CD4-positive, alpha-beta T cell (primary cell): ENCODE results near the gene RAPGEF5. TPM values are rescaled to one million over a fixed set of nuclear protein-coding genes. Genes with fewer than 3 reads are reported as not detected.

Source experiments
- ATAC-seq: fragments of 200-7000 bp; cut with Tn5 transposase; one replicate; pipeline ENCODE4 v1.10.0; 2022; ENCODE audit warnings: mild to moderate bottlenecking; ENCODE audit not compliant: poor library complexity
- CTCF ChIA-PET: fragments of 350-600 bp; sonication (Branson Sonifier 250); formaldehyde crosslinking; loops from one replicate; lab custom pipeline; 2021; ENCODE audit warnings: antibody characterized with exemption, inconsistent platforms; lab: Charles Lee
- POLR2A ChIA-PET: fragments of 350-600 bp; sonication (Branson Sonifier 250); formaldehyde crosslinking; loops from one replicate; lab custom pipeline; 2021; ENCODE audit warnings: antibody characterized with exemption, inconsistent platforms; lab: Charles Lee
- DNase-seq, 14 experiments: peaks; one replicate each; pipeline ENCODE4 v3.0.0-alpha.2; 2013 to 2020; ENCODE audit warnings: mixed read lengths in 2 of 14
- H3K27ac ChIP-seq, 2 donors: one replicate each; pipeline versions ENCODE4 v1.5.1 to v1.7.0; 2013; ENCODE audit warnings: low read length in 2 of 2, low read depth in 1 of 2, mild to moderate bottlenecking in 1 of 2
- H3K27me3 ChIP-seq, 2 experiments: 1 replicate in 1 of 2; 2 replicates in 1 of 2; pipeline versions ENCODE4 v1.6.1 to v1.7.0; 2013; ENCODE audit warnings: low read length in 2 of 2, control low read depth in 1 of 2, mild to moderate bottlenecking in 1 of 2, moderate library complexity in 1 of 2; ENCODE audit not compliant: insufficient read depth in 2 of 2, control insufficient read depth in 1 of 2
- H3K36me3 ChIP-seq: one replicate; pipeline ENCODE4 v1.6.1; 2013; ENCODE audit warnings: low read length, control low read depth; ENCODE audit not compliant: insufficient read depth
- H3K4me1 ChIP-seq: one replicate; pipeline ENCODE4 v1.6.1; 2013; ENCODE audit warnings: low read length, control low read depth; ENCODE audit not compliant: insufficient read depth
- H3K4me3 ChIP-seq: one replicate; pipeline ENCODE4 v1.5.1; 2013; ENCODE audit warnings: mild to moderate bottlenecking, low read length, moderate library complexity
- H3K9me3 ChIP-seq, 2 experiments: 1 replicate in 1 of 2; 2 replicates in 1 of 2; pipeline versions ENCODE4 v1.6.1 to v1.7.0; 2013; ENCODE audit warnings: low read length in 2 of 2, mild to moderate bottlenecking in 2 of 2, control low read depth in 1 of 2, moderate library complexity in 1 of 2; ENCODE audit not compliant: control insufficient read depth in 1 of 2, insufficient read depth in 1 of 2
- H3K27ac Mint-ChIP-seq: one replicate; pipeline ENCODE4 v1.8.0; 2020; ENCODE audit warnings: mixed read lengths
- H3K27me3 Mint-ChIP-seq: one replicate; pipeline ENCODE4 v1.8.0; 2021; ENCODE audit warnings: mixed read lengths
- H3K36me3 Mint-ChIP-seq: one replicate; pipeline ENCODE4 v1.8.0; 2021; ENCODE audit warnings: low read depth, mixed read lengths
- H3K4me1 Mint-ChIP-seq: one replicate; pipeline ENCODE4 v1.8.0; 2021; ENCODE audit warnings: low read depth, mixed read lengths
- H3K4me3 Mint-ChIP-seq: one replicate; pipeline ENCODE4 v1.8.0; 2020; ENCODE audit warnings: mild to moderate bottlenecking, mixed read lengths
- H3K9me3 Mint-ChIP-seq: one replicate; pipeline ENCODE4 v1.8.0; 2020; ENCODE audit warnings: mixed read lengths
- intact Hi-C, 2 experiments: fragments of 100-400 bp; cut with DNase I in 1 of 2; cut with micrococcal nuclease in 1 of 2; formaldehyde crosslinking; loops; one replicate each; pipeline versions ENCODE4 v1.15.1 to v1.9.0; 2023 to 2025; cut with DNase I, micrococcal nuclease
- total RNA-seq, 174 experiments: library from RNA in 2 of 174; stranded (reverse) in 2 of 174; gene quantifications; one replicate each; pipeline ENCODE4 v1.2.3 and lab custom pipeline; 2021 to 2026
- TF ChIP-seq, protein P1 (sequence below): fragments of 200-600 bp; IDR thresholded peaks from one replicate; pipeline ENCODE4 v1.8.0; 2022; ENCODE audit warnings: antibody characterized with exemption, mild to moderate bottlenecking

Gene RAPGEF5
- total RNA-seq, 2 experiments from 2014 or later = 0.17 TPM; not detected in 1

DNA sequence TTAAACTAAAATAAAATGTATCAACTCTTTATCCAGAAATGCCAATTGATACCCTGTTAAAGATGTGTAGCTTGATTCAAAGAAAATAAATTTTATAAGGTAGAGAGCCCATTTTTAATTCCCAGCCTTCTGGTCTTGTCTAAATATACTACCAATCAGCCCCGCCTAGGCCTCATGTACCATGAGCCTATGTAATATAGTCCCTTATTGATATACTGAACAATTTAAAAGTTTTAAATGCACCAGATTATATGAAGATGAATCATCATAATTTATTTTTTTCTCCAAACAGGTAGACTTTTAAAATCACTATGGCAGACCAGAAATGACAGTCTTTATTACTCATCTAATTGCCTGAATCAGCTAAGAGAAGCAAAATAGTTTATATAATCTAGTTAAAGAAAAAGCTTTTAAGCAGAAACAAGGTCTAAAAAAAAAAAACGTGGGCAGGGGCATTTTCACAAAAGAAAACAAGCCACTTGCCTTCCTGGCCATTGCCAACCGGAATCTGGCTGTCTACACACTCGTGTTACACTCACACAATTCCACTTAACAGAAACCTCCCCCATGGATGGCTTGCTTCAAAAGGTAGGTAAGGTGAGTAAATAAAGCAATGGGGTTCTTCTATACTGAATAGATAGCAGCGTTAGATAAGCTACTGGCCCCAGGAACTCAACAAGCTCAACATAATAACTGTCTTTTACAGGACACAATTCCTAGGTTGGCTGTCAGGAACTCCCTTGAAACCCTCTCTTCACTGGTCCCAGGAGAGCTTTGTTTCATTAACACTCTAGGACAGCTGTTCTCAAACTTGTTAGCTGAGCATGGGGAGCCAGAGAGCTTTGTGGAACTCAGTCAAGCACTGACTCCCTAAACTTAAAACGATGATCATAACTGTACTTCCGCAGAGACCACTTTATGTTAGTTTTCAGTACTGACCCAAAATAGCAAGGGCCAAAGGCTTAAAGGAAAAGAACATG lies 37.2 kb downstream of the RAPGEF5 start:
- intact Hi-C loops = no loop called here
- DNase-seq = no peak
- ChIA-PET CTCF (no interaction called here), POLR2A (interaction anchor here (0.5 kb wide), 1 partner anchor 21 kb away, joined by 3 read pairs; no protein-coding TSS in a partner anchor)
- Mint-ChIP-seq H3K36me3 (no peaks in the 10 kb centered on the region), H3K9me3 (no peaks in the 10 kb centered on the region), H3K27me3 (no peaks in the 10 kb centered on the region), H3K27ac (no peak overlapping the region), H3K4me3 (no peak overlapping the region), H3K4me1 (no peaks in the 10 kb centered on the region)
- TF ChIP-seq, protein P1, sequence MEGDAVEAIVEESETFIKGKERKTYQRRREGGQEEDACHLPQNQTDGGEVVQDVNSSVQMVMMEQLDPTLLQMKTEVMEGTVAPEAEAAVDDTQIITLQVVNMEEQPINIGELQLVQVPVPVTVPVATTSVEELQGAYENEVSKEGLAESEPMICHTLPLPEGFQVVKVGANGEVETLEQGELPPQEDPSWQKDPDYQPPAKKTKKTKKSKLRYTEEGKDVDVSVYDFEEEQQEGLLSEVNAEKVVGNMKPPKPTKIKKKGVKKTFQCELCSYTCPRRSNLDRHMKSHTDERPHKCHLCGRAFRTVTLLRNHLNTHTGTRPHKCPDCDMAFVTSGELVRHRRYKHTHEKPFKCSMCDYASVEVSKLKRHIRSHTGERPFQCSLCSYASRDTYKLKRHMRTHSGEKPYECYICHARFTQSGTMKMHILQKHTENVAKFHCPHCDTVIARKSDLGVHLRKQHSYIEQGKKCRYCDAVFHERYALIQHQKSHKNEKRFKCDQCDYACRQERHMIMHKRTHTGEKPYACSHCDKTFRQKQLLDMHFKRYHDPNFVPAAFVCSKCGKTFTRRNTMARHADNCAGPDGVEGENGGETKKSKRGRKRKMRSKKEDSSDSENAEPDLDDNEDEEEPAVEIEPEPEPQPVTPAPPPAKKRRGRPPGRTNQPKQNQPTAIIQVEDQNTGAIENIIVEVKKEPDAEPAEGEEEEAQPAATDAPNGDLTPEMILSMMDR = no peak
- Histone ChIP-seq H3K27me3 (peaks cover 0 to 3% of the 10 kb centered on the region in 2 experiments), H3K4me1 (no peaks in the 10 kb centered on the region), H3K9me3 (peaks cover 0 to 4% of the 10 kb centered on the region in 2 experiments), H3K36me3 (no peaks in the 10 kb centered on the region), H3K4me3 (no peak overlapping the region), H3K27ac (no peak overlapping the region)
- no peak for ATAC-seq

- H3K27ac Mint-ChIP-seq = no peak overlapping the region
Measured at GRCh38 chr7:22318376-22318775, 38.6 kb downstream of the RAPGEF5 start.

DNA sequence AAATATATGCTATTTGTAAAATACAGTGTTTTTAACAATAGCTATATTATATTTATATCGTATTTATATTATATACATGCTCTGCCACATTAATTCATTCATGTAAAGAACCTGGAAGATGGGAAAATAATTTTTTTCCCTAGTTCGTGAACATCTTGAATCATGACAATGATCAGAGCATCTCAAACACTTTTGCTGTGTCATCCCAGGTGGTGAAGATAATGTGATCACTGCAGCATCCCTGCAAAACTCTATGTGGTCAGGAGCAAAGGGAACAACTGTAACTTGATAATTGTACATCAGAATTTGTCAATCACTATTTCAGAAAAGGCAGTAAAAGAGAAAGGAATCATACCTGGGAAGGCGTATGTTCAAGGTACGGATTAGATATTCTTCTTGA lies 39.3 kb downstream of the RAPGEF5 start:
- Mint-ChIP-seq H3K27me3 (no peaks in the 10 kb centered on the region), H3K9me3 (no peaks in the 10 kb centered on the region), H3K4me1 (no peaks in the 10 kb centered on the region), H3K36me3 (no peaks in the 10 kb centered on the region), H3K27ac (no peak overlapping the region), H3K4me3 (no peak overlapping the region)
- intact Hi-C loops = no loop called here
- Histone ChIP-seq H3K27me3 (peaks cover 0 to 3% of the 10 kb centered on the region in 2 experiments), H3K9me3 (peaks cover 0 to 4% of the 10 kb centered on the region in 2 experiments), H3K4me1 (no peaks in the 10 kb centered on the region), H3K4me3 (no peak overlapping the region), H3K36me3 (no peaks in the 10 kb centered on the region), H3K27ac (no peak overlapping the region)
- DNase-seq (no peak), ATAC-seq (no peak)
- TF ChIP-seq, protein P1 = no peak
- CTCF ChIA-PET = no interaction called here
- POLR2A ChIA-PET = no interaction called here

More at GRCh38 chr7:22318376-22318775, 38.6 kb downstream of the RAPGEF5 start:
- intact Hi-C loops = no loop called here
- H3K36me3 ChIP-seq = no peaks in the 10 kb centered on the region
- Mint-ChIP-seq H3K27me3 (no peaks in the 10 kb centered on the region), H3K9me3 (no peaks in the 10 kb centered on the region), H3K4me1 (no peaks in the 10 kb centered on the region), H3K4me3 (no peak overlapping the region), H3K36me3 (no peaks in the 10 kb centered on the region)
- no peak overlapping the region for H3K27ac ChIP-seq
- H3K4me1 ChIP-seq = no peaks in the 10 kb centered on the region
- H3K4me3 ChIP-seq = no peak overlapping the region
- ATAC-seq (no peak), DNase-seq (no peak)
- peaks cover 0 to 3% of the 10 kb centered on the region in 2 experiments for H3K27me3 ChIP-seq
- TF ChIP-seq, protein P1 = no peak
- H3K9me3 ChIP-seq = peaks cover 0 to 4% of the 10 kb centered on the region in 2 experiments
- POLR2A ChIA-PET = interaction anchor here (0.6 kb wide), 1 partner anchor 46 kb away, joined by 3 read pairs; no protein-coding TSS in a partner anchor
- CTCF ChIA-PET = no interaction called here
